Neutrophil (primary cell): Measurements from ENCODE around the gene PON1.

ENCODE experiments used
- H3K27ac ChIP-seq: fragments of 200-600 bp; sonication (generic); 2 replicates; pipeline ENCODE4 v1.5.1; 2016; ENCODE audit warnings: mild to moderate bottlenecking, moderate library complexity
- H3K27me3 ChIP-seq: fragments of 200-600 bp; sonication (generic); 2 replicates; pipeline ENCODE4 v1.6.0; 2016; ENCODE audit warnings: mild to moderate bottlenecking
- H3K36me3 ChIP-seq: fragments of 200-600 bp; sonication (generic); 2 replicates; pipeline ENCODE4 v1.5.1; 2017
- H3K4me1 ChIP-seq, 2 experiments: fragments of 200-600 bp in 1 of 2; sonication (generic) in 1 of 2; 1 replicate in 1 of 2; 2 replicates in 1 of 2; pipeline versions ENCODE4 v1.5.1 to v1.6.1; 2013 to 2016; ENCODE audit warnings: low read depth in 1 of 2, low read length in 1 of 2, mild to moderate bottlenecking in 1 of 2, moderate library complexity in 1 of 2; ENCODE audit not compliant: control insufficient read depth in 1 of 2, insufficient read depth in 1 of 2
- H3K4me3 ChIP-seq, 2 experiments: fragments of 200-600 bp in 1 of 2; sonication (generic) in 1 of 2; 1 replicate in 1 of 2; 2 replicates in 1 of 2; pipeline ENCODE4 v1.5.1; 2013 to 2016; ENCODE audit warnings: low read depth in 1 of 2, low read length in 1 of 2, mild to moderate bottlenecking in 1 of 2, moderate library complexity in 1 of 2
- H3K9me3 ChIP-seq: fragments of 200-600 bp; sonication (generic); 2 replicates; pipeline ENCODE4 v1.5.1; 2016
- TF ChIP-seq, protein P1 (sequence below): fragments of 200-600 bp; sonication (generic); IDR thresholded peaks from 2 replicates; pipeline ENCODE4 v1.5.1; 2016; ENCODE audit warnings: antibody characterized with exemption

Gene PON1

DNA sequence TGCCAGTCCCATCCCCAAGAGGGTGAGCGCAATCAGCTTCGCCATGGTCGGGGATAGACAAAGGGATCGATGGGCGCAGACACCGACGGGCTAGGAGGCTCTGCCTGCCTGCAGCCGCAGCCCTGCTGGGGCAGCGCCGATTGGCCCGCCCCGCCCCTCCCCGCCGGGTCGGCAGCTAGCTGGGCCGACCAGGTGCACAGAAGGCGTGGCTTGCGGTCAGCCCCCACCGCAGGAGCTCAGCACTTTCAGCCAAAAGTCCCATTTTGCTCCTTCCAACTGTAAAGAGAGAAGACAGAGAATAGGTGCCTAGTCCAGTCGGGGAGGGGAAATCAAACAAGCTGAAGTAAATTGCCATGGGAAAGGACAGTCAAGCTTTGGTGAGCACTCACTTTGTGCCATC, at the start of gene PON1:
Gene PON1, minus strand, starts transcription at position 102 of the 400 bp plus-strand sequence. Its CDS starts 57 bp downstream, at position 45.
- peaks cover 13% of the 10 kb centered on the region for H3K27me3 ChIP-seq
- peaks cover 18% of the 10 kb centered on the region in 2 experiments for H3K4me1 ChIP-seq
- H3K27ac ChIP-seq: no peak within 1 kb of the TSS
- no peaks in the 10 kb centered on the region for H3K36me3 ChIP-seq
- no peaks in the 10 kb centered on the region for H3K9me3 ChIP-seq
- H3K4me3 ChIP-seq: no peak within 1 kb of the TSS
- TF ChIP-seq, protein P1, sequence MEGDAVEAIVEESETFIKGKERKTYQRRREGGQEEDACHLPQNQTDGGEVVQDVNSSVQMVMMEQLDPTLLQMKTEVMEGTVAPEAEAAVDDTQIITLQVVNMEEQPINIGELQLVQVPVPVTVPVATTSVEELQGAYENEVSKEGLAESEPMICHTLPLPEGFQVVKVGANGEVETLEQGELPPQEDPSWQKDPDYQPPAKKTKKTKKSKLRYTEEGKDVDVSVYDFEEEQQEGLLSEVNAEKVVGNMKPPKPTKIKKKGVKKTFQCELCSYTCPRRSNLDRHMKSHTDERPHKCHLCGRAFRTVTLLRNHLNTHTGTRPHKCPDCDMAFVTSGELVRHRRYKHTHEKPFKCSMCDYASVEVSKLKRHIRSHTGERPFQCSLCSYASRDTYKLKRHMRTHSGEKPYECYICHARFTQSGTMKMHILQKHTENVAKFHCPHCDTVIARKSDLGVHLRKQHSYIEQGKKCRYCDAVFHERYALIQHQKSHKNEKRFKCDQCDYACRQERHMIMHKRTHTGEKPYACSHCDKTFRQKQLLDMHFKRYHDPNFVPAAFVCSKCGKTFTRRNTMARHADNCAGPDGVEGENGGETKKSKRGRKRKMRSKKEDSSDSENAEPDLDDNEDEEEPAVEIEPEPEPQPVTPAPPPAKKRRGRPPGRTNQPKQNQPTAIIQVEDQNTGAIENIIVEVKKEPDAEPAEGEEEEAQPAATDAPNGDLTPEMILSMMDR: no peak

DNA sequence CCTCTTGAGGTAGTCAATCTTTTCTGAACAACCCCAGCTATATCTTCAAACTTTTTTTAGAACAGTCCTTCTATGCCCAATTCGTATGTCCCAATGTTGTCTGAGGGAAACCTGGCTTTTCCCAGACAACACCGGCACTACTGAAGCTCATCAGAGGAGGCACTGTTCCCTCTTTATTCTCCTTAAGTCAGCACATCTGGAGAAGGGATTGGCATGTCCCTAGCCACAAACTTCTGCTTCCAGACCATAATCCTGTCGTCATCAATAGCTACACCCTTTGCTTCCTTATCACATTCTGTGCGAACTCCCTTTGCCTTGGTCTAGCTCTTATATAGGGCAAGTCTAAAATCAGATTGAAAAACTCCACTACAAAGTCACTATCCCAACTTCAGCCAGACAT, 49.0 kb upstream of the PON1 start:
- Histone ChIP-seq H3K27me3 (no peaks in the 10 kb centered on the region), H3K27ac (no peak overlapping the region)
- TF ChIP-seq, protein P1: no peak

DNA sequence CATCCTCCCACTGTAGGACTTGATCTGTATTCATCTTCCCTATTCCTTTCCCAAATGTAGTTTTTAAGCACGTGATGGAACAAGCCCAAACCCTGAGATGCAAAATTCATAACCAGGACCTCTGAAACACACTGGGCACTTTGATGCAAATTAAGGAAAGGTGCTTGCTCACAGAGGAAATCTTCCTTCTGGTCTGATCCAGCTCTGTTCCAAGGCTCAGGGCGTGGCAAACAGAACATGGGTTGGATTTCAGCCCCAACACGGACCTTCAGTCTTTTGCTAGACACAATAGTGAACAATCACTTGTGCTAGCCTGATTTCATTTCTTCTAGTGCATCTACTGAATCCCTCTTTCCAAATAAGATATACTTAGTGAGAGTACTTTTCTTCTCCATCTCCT, 43.9 kb upstream of the PON1 start:
- TF ChIP-seq, protein P1: no peak
- Histone ChIP-seq H3K4me3 (no peak overlapping the region), H3K27me3 (no peaks in the 10 kb centered on the region), H3K27ac (no peak overlapping the region), H3K9me3 (no peaks in the 10 kb centered on the region), H3K4me1 (no peaks in the 10 kb centered on the region), H3K36me3 (no peaks in the 10 kb centered on the region)

More for the DNA sequence above, 49.0 kb upstream of the PON1 start:
- Histone ChIP-seq H3K4me3 (no peak overlapping the region), H3K36me3 (no peaks in the 10 kb centered on the region), H3K4me1 (no peaks in the 10 kb centered on the region), H3K9me3 (no peaks in the 10 kb centered on the region)

DNA sequence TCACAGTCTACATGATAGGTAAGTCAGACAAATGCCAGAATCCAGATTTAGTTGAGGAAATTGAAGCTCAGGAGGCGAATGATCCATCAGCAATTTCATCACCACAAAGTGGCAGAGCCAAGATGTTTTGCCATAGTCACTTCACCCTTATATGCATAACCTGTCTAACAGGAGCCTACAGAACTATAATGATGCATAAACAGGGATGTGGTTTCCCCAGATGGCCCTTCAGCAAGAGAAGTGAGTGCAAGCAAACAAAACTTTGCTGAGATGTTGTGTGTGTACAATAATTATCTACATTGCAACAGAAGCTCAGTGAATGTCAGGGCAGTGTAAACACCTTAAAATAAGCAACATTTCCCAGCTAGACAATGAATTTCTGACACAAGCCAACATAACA, 43.3 kb upstream of the PON1 start:
- TF ChIP-seq, protein P1: no peak
- Histone ChIP-seq H3K9me3 (no peaks in the 10 kb centered on the region), H3K27ac (no peak overlapping the region), H3K27me3 (no peaks in the 10 kb centered on the region), H3K36me3 (no peaks in the 10 kb centered on the region), H3K4me1 (no peaks in the 10 kb centered on the region), H3K4me3 (no peak overlapping the region)

DNA sequence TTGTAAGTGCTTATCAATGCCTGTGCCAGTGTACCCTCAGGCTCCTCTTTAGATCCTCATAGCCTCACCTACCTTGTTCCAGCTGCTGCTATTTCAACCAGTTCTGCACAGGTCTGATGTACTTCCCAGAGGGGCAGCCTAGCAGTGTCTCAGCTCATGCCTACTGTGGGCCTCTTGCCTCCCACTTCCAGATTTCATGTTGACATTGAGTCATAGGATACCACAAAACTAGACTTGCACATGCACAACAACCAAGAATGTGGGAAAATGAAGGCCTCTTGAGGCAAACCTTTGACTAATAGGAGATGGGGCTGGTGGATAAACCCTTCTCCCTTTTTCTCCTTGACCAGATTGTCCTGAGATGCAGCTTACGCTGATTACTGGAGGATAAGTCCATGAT, 40.8 kb upstream of the PON1 start:
- no peaks in the 10 kb centered on the region for H3K27me3 ChIP-seq
- H3K36me3 ChIP-seq: no peaks in the 10 kb centered on the region
- H3K9me3 ChIP-seq: no peaks in the 10 kb centered on the region
- TF ChIP-seq, protein P1: no peak
- H3K4me1 ChIP-seq: no peaks in the 10 kb centered on the region
- no peak overlapping the region for H3K27ac ChIP-seq
- H3K4me3 ChIP-seq: no peak overlapping the region

DNA sequence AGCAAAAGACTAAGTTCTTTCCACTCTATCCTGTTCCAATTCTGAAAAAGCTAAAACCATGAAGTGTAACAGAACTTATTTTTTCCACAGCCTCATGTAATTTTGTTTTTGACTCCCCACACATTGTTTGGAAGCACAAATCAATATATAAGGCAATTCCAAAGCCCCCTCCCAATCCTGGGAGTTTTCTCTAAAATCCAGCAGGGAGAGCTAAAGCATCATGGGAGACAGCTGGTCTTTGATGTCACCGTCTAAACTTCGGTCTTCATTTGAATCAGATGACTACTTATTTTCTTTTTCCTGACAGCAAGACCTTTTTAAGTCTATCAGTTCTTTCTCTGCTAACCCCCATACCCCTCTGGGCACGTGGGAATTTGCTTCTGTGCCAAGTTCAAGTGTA, 33.3 kb upstream of the PON1 start:
- Histone ChIP-seq H3K4me3 (no peak overlapping the region), H3K27ac (no peak overlapping the region), H3K36me3 (no peaks in the 10 kb centered on the region), H3K4me1 (no peaks in the 10 kb centered on the region), H3K9me3 (no peaks in the 10 kb centered on the region), H3K27me3 (no peaks in the 10 kb centered on the region)
- TF ChIP-seq, protein P1: no peak
